ENCODE measurements around the gene CBFA2T2. TPM values are rescaled to one million over a fixed set of nuclear protein-coding genes. Genes with fewer than 3 reads are reported as not detected.

Gene CBFA2T2
- total RNA-seq, 1 experiment from 2014 or later: 16.3 TPM

- in situ Hi-C loops (cut with HindIII; ENCODE audit: low pct_unique_long_range_greater_than_20kb, low sequenced_read_pairs): no loop called here
- H3K4me3 ChIP-seq (ENCODE audit: low read depth in 2 of 2, low read length in 2 of 2): no peak overlapping the region
These were observed 186.2 kb downstream of the CBFA2T2 start for GRCh38 chr20:33676121-33676520.

GRCh38 chr20:33676652-33677645 is 187.1 kb downstream of the CBFA2T2 start:
- Histone ChIP-seq H3K27ac (ENCODE audit: low read length) (no peak overlapping the region), H3K36me3 (ENCODE audit: control insufficient read depth, insufficient read depth, low read length) (peaks cover 6% of the 10 kb centered on the region; the same call in 1 of the 2 replicates), H3K9me3 (ENCODE audit: control insufficient read depth, insufficient read depth, low read depth, low read length) (no peaks in the 10 kb centered on the region), H3K27me3 (ENCODE audit: control insufficient read depth, insufficient read depth, low read length) (no peaks in the 10 kb centered on the region), H3K4me1 (ENCODE audit: control insufficient read depth, insufficient read depth, low read length) (peaks cover 24% of the 10 kb centered on the region), H3K4me3 (ENCODE audit: low read depth in 2 of 2, low read length in 2 of 2) (no peak overlapping the region)
- in situ Hi-C loops (cut with HindIII; ENCODE audit: low pct_unique_long_range_greater_than_20kb, low sequenced_read_pairs): no loop called here
- TF ChIP-seq SIN3A (IDR thresholded peaks at IDR 0.05; ENCODE audit: borderline replicate concordance, insufficient read depth, low read depth, low read length): no peak
- TF ChIP-seq TCF7L2 (IDR thresholded peaks at IDR 0.05; ENCODE audit: low read depth, low read length): no peak
- no peak for TF ChIP-seq REST (IDR thresholded peaks at IDR 0.05; ENCODE audit: insufficient read depth in 1 of 2, low read depth in 2 of 2, low read length in 1 of 2)
- TF ChIP-seq POLR2AphosphoS5 (IDR thresholded peaks at IDR 0.05; ENCODE audit: low read depth, low read length): no peak
- TF ChIP-seq CTCF (IDR thresholded peaks at IDR 0.05): no peak
- no TSS peak for BruUV-seq (replicated peaks)
- POLR2A ChIA-PET: no interaction called here
- intact Hi-C loops (cut with micrococcal nuclease; ENCODE audit: unreplicated experiment): no loop called here
- no peak for ATAC-seq
- no peak for DNase-seq (ENCODE audit: low read depth, low spot score)
- CTCF ChIA-PET: no interaction called here

More at GRCh38 chr20:33676121-33676520, 186.2 kb downstream of the CBFA2T2 start:
- DNase-seq (ENCODE audit: low read depth, low spot score): no peak
- no peak for TF ChIP-seq POLR2AphosphoS5 (IDR thresholded peaks at IDR 0.05; ENCODE audit: low read depth, low read length)
- no peak for TF ChIP-seq TCF7L2 (IDR thresholded peaks at IDR 0.05; ENCODE audit: low read depth, low read length)
- intact Hi-C loops (cut with micrococcal nuclease; ENCODE audit: unreplicated experiment): no loop called here
- Histone ChIP-seq H3K9me3 (ENCODE audit: control insufficient read depth, insufficient read depth, low read depth, low read length) (no peaks in the 10 kb centered on the region), H3K36me3 (ENCODE audit: control insufficient read depth, insufficient read depth, low read length) (peaks cover 6% of the 10 kb centered on the region; the same call in 1 of the 2 replicates), H3K4me1 (ENCODE audit: control insufficient read depth, insufficient read depth, low read length) (peaks cover 24% of the 10 kb centered on the region), H3K27me3 (ENCODE audit: control insufficient read depth, insufficient read depth, low read length) (no peaks in the 10 kb centered on the region), H3K27ac (ENCODE audit: low read length) (peak overlapping the region; percentile 94; the same call in 1 of the 2 replicates)
- BruUV-seq (replicated peaks): no TSS peak
- no peak for ATAC-seq
- CTCF ChIA-PET: no interaction called here
- POLR2A ChIA-PET: no interaction called here

Data from Panc1 (cell line).